Mesenteric fat pad (tissue), 1 donor: Measurements from ENCODE around the gene ZFYVE28. TPM values are rescaled to one million over a fixed set of nuclear protein-coding genes. Genes with fewer than 3 reads are reported as not detected.
"Not testable (repeated sequence)": the region's sequence is repeated elsewhere in the genome, so short reads cannot be mapped to it uniquely, and the experiment has no call there.

Experiments
- DNase-seq: peaks from one replicate; pipeline ENCODE4 v3.0.0-alpha.2; 2020; ENCODE audit warnings: low spot score
- total RNA-seq: library from RNA; stranded (reverse); fragmentation: NEBNext Ultra II Directional; extraction: Animal tissue kit (Norgen Biotek cat#: 25700); gene quantifications from one replicate; pipeline ENCODE4 v1.2.1, GENCODE V29; 2021
- donor health status: DM: yes; HTN: yes; CAD: no.

ZFYVE28 gene
- total RNA-seq, 1 donor from 2014 or later = 12.9 TPM

DNA sequence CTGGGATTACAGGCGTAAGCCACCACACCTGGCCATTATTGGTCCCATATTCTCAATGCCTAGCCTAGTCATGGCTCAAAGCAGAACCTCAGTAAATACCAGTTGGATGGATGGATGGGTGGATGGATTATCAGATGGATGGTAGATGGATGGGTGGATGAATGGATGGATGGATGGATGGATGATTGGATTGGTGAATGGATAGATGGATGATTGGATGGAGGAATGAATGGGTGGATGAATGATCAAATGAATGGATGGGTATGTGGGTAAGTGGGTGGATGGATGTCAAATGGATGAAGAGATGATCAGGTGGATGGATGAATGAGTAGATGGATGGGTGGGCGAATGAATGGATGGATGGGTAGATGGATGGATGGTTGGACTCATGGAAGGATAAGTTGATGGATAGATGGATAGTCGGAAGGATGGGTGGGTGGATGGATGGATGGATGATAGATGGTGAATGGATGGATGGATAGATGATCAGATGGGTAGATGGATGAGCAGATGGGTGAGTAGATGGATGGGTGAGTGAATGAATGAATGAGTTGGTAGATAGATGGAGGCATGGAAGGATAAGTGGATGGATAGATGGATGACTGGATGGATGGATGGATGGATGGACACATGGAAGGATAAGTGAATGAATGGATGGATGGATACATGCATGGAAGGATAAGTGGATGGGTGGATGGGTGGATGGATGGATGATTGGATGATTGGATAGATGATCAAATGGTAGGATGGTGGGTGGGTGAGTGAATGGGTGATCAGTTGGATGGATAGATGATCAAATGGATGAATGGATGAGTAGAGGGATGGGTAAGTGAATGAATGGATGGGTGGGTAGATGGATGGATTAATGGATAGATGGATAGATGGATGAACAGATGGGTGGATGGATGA is 28.5 kb upstream of the ZFYVE28 start:
- no peak for DNase-seq

DNA sequence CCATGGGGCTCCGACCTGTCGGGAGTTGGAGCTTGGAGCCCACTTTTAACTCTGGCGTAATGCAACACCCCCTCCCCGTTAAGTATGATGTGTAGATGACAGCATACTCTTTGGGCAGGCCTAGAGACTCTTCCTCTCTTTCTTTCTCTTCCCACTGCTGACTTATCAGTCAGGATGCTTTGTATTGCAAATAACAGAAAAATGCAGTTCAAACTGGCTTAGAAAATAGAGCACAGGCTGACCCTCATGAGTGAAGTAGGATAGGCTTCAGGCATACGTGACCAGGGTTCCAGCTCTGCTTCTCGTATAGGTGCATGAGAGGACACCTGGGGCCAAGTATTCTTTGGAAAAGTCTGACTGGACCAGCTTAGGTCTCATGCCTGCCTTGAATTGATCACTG is 27.1 kb upstream of the ZFYVE28 start:
- DNase-seq = no peak

DNA sequence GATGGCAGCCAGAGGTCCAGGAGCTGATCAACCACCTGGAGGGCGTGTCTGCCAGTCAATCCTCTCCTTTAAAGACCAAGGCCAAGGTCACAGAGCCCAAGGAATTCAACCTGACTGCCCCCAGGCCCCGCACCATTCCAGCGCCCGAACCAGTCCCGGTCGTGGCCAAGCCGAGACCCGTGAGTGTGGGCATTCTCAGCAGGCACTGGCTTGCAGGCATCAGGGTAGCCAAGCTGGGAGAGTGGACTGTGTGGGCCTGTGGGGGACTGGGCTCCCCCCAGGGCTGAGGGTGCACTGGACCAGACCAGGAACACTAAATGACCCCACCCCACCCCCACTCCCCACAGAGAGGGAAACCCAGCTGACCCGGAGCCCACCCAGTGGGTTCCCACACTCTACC is 26.7 kb upstream of the ZFYVE28 start:
- DNase-seq = no peak

DNA sequence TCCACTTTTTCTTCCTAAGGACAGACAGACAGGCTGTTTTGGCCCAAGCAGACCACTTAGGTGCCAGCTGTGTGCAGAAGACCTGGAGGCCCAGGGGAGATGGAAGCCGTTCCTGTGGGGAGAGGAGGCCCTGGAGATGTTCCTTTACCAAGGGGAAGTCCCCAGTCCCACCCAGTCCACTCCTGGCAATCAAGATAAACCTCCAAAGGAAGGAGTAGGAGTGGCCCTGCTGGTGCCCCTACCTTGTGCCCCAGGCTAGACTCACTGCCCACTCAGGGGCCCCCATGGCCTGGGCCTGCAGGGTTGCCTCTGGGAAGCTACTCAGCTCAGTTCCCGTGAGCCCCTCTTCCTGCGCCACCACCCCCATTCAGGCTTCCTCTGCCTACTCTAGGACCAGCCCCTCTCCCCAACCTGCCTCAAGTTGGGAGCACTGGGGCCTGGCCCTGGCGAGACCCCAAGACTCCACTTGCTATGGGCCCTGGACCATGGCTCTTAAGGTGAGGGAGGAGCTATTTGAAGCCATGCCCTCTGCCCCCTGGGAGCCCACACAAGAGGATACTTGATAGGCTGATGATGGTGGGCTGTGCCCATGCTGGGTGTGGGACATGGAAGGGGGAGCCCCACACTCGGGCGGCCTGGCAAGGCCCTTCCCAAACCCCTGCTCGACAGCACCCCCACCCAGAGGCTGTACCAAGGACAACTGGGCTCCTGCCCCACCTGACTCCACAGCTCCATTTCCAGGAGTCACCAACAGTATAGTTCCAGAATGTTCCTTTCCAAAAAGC is 25.7 kb upstream of the ZFYVE28 start:
- DNase-seq = no peak

DNA sequence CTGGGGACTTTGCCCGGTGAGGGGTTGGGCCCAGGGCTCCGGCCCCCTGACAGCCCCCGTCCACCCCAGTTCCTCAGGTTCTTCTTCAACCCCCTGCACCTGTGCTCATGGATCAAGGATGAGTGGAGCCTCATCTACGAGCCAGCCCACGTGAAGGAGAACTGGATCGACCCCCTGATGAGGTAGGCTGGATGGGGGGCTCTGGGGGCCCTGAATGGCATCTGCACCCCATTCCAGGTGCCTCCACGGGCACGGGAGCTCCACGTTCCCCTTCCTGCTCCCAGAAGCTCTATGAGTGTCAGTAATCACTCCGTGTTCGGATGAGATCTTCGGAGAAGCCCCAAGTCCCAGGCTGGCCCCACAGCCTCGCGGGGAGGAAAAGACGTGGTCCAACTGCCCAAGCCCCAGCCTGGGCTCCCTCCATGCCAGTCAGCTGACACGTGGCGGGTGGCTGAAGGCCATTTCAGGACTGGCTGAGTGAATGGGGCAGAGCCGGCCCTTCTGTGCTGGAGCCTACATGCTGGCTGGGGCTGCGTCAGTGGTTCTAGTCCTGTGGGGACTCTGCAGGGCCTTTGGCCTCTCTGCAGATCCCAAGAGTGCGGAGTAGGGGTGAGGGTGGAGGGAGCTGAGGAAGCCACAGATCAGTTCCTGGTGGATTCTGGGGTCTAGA is 24.8 kb upstream of the ZFYVE28 start:
- no peak for DNase-seq

DNA sequence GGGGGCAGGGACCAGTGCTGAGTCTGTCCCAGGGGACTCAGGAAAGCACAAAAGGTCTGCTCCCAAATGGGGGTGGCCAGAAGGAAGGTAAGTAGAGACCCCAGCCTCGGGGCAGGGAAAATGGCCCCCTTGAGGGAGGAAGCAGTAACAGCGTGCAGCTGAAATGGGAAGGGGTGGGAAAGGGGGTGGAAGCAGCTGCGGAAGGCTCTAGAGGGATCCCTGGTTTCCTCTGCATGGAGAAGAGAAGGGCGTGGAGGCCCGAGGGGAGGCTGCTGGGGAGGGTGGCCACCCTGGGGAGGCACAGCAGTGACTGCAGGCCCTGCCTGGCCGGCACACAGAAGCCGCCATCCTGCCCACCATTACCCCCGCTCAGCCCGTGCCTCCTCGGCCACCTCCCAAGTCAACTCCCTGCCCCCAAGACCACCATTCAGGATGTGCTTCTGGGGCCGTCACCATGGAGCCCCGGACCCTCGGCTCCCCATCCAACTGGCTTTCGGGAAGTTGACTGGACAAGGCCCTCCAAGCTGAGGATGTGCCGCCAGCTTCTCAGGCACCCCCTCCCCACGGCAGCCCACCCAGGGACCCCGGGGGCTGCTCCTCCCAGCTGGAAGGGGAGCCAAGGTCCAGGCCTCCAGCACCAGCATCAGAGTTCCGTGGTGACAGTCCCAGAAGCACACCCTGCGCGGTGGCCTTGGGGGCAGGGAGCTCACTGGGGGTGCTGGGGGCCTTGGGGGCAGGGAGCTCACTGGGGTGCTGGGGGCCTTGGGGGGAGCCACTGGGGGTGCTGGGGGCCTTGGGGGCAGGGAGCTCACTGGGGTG is 23.9 kb upstream of the ZFYVE28 start:
- no peak for DNase-seq

DNA sequence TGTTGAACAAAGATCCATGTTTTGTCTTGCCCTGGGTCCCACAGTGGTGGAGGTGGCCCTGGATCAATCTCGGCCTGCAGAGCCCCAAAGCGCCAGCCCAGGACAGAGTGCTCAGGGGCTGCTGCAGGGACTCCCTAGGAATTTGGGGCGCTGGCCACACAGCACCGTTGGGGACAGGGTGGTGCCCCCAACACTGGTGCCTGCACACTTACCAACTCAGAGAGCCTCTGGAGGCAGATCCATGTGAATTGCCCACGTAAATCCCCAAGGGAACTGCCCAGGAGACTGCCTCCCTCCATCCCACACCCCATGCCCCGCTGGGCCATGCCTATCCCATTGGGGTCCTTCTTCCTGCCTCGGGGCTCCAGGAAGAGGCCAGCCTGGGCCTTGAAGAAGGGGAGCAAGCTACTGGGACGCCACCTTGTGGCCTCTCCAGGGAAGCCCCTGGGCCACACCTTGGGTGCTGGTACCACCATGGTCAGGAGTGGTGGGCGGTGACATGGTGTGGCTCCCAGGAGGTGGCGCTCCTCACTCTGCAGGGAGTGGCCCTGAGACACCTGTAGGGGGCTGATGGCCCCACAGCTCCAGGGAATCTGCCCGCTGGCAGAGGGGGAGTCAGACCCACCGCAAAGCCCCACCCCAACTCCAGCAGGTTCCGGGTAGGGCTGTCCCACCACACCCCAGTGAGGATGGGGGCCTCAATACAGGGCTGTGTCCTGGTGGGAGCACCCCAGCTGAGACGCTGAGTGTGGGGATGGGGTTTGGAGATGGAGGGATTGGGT is 23.1 kb upstream of the ZFYVE28 start:
- DNase-seq = no peak

DNA sequence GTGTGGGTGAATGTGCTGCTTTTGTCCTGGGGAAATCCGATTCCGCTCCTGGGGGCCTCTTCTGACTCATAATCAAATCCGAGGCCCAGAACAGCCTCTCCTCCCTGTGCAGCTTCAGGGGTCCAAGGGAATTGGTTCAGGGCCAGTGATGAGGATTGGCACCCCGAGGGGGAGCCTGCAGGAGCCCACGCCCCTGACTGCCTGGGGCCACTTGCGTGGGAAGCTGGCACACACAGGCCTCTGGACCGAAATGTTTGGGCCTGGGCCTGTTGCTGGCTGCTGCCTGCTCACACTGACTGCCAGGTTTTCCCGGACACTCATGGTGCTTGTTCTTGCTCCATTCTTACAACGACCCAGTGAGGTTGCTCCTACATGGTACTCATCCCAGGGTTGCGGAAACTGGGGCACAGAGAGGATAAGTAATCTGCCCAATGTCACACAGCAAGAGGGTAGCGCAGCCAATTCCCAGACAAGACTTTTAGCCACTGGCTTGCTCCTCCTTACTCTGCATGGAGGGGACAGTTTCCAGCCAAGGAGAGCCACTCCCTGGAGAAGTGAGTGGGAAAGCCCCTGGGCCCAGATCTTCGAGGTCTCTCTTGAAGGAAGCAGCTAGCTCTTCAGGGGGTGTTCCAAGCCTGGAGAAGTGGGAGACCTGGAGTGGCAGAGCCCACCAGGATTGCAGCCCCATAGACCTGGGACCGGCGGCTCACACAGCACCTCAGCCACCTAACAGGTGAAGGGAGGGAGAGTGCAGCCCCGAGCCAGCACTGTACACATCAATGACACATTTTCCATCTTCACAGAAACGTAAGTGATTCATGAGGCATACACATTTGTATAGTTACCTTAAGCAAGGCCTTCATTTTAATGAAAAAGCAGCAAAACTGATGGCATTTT is 20.6 kb upstream of the ZFYVE28 start:
- no peak for DNase-seq

DNA sequence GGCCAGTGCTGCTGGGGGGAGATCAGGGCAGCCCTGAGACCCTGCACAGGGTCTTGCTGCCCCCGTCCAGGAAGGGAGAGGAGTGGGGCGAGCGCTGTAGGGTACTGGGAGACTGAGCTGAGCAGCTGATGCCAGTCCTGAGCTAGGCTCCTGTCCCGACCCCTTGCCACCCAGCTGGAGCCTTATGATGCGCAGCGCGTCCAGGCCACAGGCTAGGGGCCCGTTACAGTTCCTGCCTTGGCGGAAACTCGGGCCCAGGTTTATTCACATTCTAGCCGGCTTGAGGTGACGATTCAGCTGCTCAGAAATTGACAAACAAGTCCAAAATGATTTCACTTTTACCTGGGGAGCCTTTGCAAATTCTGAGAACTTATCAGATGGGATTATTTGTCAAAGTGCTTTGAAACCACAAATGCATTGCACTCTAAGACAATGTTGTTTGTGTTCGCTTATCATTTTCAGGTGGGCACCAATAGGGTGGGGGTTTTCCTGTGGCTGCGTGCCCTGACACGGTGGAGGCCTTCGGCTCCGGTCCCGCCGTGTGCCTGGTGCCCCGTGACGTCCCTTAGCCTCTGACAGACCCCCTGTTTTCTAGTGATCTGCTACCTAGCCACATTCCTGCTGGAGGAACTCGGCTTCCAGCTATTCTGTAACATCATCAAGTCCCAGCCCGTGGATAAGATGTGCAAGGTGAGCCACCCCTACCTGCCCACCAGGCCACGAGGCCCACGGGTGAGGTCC is 19.2 kb upstream of the ZFYVE28 start:
- DNase-seq = no peak

DNA sequence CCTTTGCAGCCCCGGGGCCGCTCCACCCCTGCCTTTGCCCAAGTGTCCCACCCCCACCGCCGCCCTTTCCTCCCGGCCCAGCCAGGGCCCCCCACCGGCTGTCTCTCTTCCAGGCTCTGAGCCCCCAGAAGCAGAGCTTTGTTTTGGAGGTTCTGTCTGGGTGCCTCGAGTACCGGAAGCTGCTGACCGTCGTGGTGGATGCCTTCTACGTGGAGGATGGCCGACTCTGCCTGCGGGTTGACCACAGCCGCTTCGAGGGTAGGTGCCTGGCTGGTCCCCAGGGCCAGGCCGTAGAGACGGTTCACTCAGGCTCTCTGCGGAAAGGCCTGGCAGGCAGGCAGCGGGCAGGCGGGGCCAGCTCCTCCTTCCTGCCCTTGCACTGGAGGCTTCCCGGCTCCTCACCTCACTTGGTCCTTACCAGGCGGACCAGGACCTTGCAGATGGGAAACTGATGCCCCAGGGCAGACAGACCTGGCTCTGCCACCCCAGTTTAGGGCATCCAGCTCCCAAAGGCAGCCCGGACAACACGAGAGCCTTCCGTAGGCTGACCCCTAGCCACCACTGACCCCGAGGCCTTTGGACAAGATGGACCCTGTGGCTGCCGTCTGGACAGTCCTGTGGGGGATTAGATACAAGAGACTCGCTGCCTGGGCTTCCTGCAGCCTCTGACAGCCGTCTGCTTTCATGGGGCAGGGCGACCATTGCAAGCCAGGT is 18.5 kb upstream of the ZFYVE28 start:
- DNase-seq = no peak

DNA sequence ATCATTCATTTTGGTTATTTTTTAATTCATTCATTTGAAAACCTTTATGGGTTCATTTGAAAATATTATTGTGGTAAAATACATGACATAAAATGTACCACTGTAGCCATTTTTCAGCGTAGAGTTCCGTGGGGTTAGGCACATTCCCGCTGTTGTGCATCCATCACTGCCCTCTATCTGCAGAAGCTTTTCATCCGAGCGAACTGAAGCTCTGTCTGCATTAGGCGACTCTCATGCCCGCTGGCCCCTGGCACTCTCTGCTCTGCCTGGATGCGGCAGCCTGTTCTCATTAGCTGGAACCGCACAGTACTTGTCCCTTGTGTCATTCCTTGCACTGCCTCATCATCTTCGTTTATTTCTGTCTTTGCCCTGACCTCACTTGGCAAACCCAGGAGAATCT is 17.9 kb upstream of the ZFYVE28 start:
- no peak for DNase-seq

DNA sequence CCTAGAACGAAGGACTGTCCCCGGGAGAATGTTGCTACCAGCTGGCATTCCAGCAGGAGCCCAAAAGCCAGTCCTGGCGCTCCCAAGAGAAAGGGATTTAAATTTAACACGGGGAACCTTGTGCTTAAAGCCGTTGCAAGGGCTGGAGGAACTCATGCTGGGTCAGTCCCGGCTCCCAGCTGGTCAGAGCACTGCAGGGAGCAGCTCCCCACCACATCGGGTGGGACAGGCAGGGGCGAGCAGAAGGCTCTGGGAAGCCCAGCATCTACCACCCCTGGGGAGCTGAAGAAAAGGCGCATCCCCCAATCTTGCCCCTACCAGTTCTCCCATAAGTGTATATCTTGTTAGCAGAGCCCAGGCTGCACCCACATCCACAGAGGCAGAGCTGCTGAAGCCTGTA is 16.0 kb upstream of the ZFYVE28 start:
- no peak for DNase-seq

DNA sequence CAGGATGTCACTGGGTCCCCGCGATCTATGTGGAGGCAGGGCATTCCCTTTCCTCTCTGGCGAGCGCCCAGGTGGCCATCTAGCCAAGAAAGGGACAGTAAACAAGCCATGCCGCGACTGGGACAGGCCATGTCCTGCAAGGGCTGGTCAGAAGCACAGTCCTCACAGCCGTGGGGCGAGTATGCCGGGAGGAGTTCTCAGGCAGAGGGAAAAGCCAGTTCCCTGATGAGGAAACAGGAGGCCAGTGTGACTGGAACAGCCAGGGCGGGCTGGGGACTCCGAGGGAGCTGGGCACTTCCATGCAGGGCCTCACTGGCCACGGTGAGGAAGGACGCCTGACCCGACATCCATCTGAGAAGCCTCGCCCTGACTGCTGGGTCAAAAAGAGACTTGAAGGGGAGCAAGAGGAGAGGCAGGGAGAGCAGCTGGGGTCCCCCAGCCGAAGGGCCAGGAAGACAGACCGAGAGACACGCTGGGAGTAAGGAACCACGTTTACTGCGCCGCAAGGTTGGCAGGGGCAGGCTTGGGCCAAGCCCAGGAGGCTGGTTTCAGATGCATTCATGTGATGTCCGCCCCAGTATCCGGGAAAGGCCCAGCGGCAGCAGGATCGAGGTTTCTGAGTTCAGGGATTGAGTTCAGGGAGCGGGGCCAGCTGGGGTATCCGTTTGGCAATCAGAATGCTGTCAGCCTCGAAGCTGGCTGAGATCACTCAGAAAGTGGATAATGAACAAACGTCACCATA is 15.3 kb upstream of the ZFYVE28 start:
- no peak for DNase-seq

DNA sequence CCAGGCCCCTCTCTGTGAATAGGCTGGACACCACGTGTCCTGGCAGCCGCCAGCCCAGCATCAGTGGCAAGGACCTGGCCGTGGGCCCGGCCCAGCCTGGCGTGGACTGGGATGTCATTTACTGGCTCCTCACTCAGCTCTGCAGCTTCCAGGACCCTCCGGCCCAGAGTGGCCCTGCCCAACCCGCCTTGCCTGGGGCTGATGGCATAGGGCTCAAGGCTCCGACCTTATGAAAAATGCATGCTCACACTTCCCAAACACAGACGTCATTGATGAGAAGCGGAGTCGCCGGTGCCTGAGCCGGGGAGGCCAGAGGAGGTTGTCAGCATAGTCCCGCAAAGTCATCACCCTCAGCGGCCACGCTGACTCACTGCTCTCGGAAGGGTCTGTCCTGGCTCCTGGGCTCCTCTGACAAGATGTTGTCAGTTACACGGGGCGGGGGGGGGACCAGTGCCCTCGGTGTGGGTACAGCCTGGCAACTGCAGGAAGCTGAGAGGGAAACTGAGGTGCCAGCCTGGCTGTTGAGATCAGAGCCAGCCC is 14.6 kb upstream of the ZFYVE28 start:
- DNase-seq = no peak

DNA sequence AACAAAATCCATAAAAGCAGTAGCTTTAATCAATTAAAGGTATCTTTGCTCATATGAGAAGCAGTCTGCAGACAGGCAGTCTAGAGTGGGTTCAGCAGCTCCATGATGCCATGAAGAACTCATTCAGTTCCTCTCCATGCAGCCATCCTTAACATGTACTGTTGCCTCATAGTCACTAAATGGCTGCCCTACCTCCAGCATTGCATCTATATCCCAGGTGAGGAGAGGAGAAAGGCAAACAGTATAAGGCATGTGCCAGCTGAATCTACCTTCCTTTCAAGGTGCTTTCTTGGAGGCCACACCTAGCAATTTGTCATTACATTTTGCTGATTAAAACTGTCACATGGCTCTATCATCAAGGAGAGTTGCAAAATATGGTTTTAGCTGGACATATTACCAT is 13.6 kb upstream of the ZFYVE28 start:
- DNase-seq = no peak

DNA sequence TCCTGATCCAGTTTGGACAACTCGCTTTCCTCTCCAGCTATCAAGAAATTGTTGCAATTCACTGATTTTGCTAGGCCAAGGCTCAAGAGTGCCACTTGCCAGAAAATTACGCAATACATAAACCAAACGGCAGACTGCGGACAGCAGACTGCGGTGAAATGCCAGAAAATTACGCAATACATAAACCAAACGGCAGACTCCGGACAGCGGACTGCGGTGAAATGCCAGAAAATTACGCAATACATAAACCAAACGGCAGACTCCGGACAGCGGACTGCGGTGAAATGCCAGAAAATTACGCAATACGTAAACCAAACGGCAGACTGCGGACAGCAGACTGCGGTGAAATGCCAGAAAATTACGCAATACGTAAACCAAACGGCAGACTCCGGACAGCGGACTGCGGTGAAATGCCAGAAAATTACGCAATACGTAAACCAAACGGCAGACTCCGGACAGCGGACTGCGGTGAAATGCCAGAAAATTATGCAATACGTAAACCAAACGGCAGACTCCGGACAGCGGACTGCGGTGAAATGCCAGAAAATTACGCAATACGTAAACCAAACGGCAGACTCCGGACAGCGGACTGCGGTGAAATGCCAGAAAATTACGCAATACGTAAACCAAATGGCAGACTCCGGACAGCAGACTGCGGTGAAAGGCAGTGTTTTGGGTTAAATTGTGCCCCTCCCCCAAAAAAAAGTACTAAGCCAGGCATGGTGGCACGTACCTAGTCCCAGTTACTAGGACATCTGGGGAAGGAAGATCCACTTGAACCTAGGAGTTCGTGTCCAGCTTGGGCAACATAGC is 11.7 kb upstream of the ZFYVE28 start:
- DNase-seq = not testable (repeated sequence)
